ENCODE measurements around the gene C1orf116.

- TF ChIP-seq CTCF (optimal IDR thresholded peaks at IDR 0.05 in 1 of 3, IDR thresholded peaks at IDR 0.05 in 1 of 3, conservative IDR thresholded peaks at IDR 0.05 in 1 of 3; ENCODE audit: extremely low read depth in 1 of 3, insufficient read depth in 2 of 3, low read length in 3 of 3) (no peak), EZH2 (IDR thresholded peaks at IDR 0.05; ENCODE audit: low read length) (no peak)
Measured at GRCh38 chr1:207028884-207029650, 3.5 kb downstream of the C1orf116 start.
